GM12878 (cell line): ENCODE data around the gene FHL1. TPM values are rescaled to one million over a fixed set of nuclear protein-coding genes. Genes with fewer than 3 reads are reported as not detected.

ENCODE experiments used
- ATAC-seq: fragments of 200-7000 bp; cut with Tn5 transposase; 3 replicates; pipeline ENCODE4 v1.9.1; 2020; ENCODE audit warnings: mild to moderate bottlenecking, moderate library complexity
- BruUV-seq: library from RNA; stranded (reverse); fragments of 400-500 nt; replicated peaks from 2 replicates; lab custom pipeline; 2021; lab: Mats Ljungman, UMichigan
- CTCF ChIA-PET: fragments of 300-600 bp; sonication (Branson Sonifier 250); formaldehyde crosslinking; extraction: SDS; loops from one replicate; lab custom pipeline; 2021; ENCODE audit warnings: inconsistent platforms; lab: Yijun Ruan, JAX
- POLR2A ChIA-PET: fragments of 350-600 bp; formaldehyde crosslinking; extraction: SDS; loops from one replicate; lab custom pipeline; 2021; ENCODE audit warnings: inconsistent platforms; lab: Charles Lee
- RAD21 ChIA-PET: fragments of 300-600 bp; sonication (Branson Sonifier 250); formaldehyde crosslinking; loops from one replicate; lab custom pipeline; 2023; ENCODE audit warnings: antibody characterized with exemption; ENCODE audit not compliant: unreplicated experiment; lab: Charles Lee
- SMC1A ChIA-PET: fragments of 300-600 bp; sonication (Branson Sonifier 250); formaldehyde crosslinking; loops from one replicate; lab custom pipeline; 2023; ENCODE audit not compliant: unreplicated experiment, uncharacterized antibody; lab: Charles Lee
- DNase-seq: peaks from one replicate; pipeline ENCODE4 v3.0.0-alpha.2; 2011; ENCODE audit warnings: low read depth, low spot score
- FAIRE-seq: peaks from 3 replicates; lab custom pipeline; 2011; peaks lifted over from hg19 to GRCh38; lab: Jason Lieb, UNC
- H2AFZ ChIP-seq: 2 replicates; pipeline ENCODE4 v1.6.0; 2011; ENCODE audit warnings: low read depth, low read length, control low read depth; ENCODE audit not compliant: control insufficient read depth
- H3K27ac ChIP-seq: 2 replicates; pipeline ENCODE4 v1.5.1; 2011; ENCODE audit warnings: control low read depth; ENCODE audit not compliant: control insufficient read depth, insufficient read depth
- H3K27me3 ChIP-seq, 2 experiments: replicated peaks in 1 of 2; 2 replicates each; pipeline versions ENCODE4 v1.6.0 to v1.6.1; 2011; ENCODE audit warnings: low read length in 1 of 2; ENCODE audit not compliant: control insufficient read depth in 2 of 2, insufficient read depth in 2 of 2
- H3K36me3 ChIP-seq, 2 experiments: 2 replicates each; pipeline ENCODE4 v1.5.1; 2011; ENCODE audit warnings: low read length in 1 of 2; ENCODE audit not compliant: control insufficient read depth in 2 of 2, insufficient read depth in 2 of 2
- H3K4me1 ChIP-seq: 2 replicates; pipeline ENCODE4 v1.6.1; 2011; ENCODE audit warnings: mild to moderate bottlenecking, low read length, moderate library complexity, mixed read lengths; ENCODE audit not compliant: control insufficient read depth, insufficient read depth
- H3K4me2 ChIP-seq: 2 replicates; pipeline ENCODE4 v1.6.0; 2011; ENCODE audit warnings: control low read depth; ENCODE audit not compliant: control insufficient read depth, insufficient read depth
- H3K4me3 ChIP-seq: fragments of 200-600 bp; sonication (generic); 2 replicates; pipeline ENCODE4 v1.5.1; 2016
- H3K79me2 ChIP-seq: 2 replicates; pipeline ENCODE4 v1.6.0; 2011; ENCODE audit warnings: low read length; ENCODE audit not compliant: control insufficient read depth, insufficient read depth
- H3K9ac ChIP-seq: 2 replicates; pipeline ENCODE4 v1.8.0; 2011; ENCODE audit warnings: low read length, control low read depth, mixed read lengths; ENCODE audit not compliant: control insufficient read depth, insufficient read depth
- H3K9me3 ChIP-seq: replicated peaks from 3 replicates; pipeline ENCODE4 v1.5.1; 2011; ENCODE audit warnings: mild to moderate bottlenecking, low read length; ENCODE audit not compliant: control insufficient read depth, insufficient read depth
- H4K20me1 ChIP-seq: 2 replicates; pipeline ENCODE4 v1.6.0; 2011; ENCODE audit not compliant: control insufficient read depth, insufficient read depth
- CBFB ChIP-seq: IDR thresholded peaks from 2 replicates; pipeline ENCODE4 v1.6.1; 2016; ENCODE audit warnings: antibody characterized with exemption, low read depth
- IKZF2 ChIP-seq, 2 experiments: fragments of 450-650 bp; IDR thresholded peaks; 2 replicates each; pipeline ENCODE4 v1.6.1; 2017; ENCODE audit warnings: mild to moderate bottlenecking in 2 of 2, moderate library complexity in 2 of 2
- IRF5 ChIP-seq: fragments of 450-650 bp; IDR thresholded peaks from 2 replicates; pipeline ENCODE4 v1.6.1; 2017; ENCODE audit warnings: borderline replicate concordance
- MAX ChIP-seq: IDR thresholded peaks from 2 replicates; pipeline ENCODE4 v1.6.1; 2012; ENCODE audit warnings: low read depth, low read length, improper control_type of control experiment
- NR2C2 ChIP-seq: IDR thresholded peaks from 2 replicates; pipeline ENCODE4 v1.6.1; 2011; ENCODE audit warnings: borderline replicate concordance, low read depth; ENCODE audit not compliant: control insufficient read depth, insufficient read length
- YY1 ChIP-seq: IDR thresholded peaks from 2 replicates; pipeline ENCODE4 v1.6.1; 2011; ENCODE audit warnings: low read depth, mild to moderate bottlenecking, low read length
- WGBS: methylation state at CpG from one replicate; pipeline ENCODE4 v1.1.6; 2016; ENCODE audit warnings: low lambda C conversion rate; ENCODE audit not compliant: insufficient replicate concordance, insufficient coverage; ENCODE audit errors: missing lambda C conversion rate; 5-methylcytosine and 5-hydroxymethylcytosine counted together
- in situ Hi-C: fragments of 300-500 bp; cut with MboI; formaldehyde crosslinking; loops from 9 replicates; pipeline ENCODE4 v1.14.3; 2018; ENCODE audit warnings: mixed read lengths
- intact Hi-C: fragments of 100-400 bp; cut with micrococcal nuclease; formaldehyde crosslinking; loops from one replicate; pipeline ENCODE4 v1.14.2; 2022; ENCODE audit not compliant: unreplicated experiment
- polyA plus RNA-seq, 11 experiments: library from polyadenylated mRNA; depleted of rRNA in 4 of 11; unstranded in 6 of 11; stranded (reverse) in 5 of 11; fragments of >200 nt; fragmentation: Nextera tagmentation in 4 of 11; fragmentation: Illumina TruSeq in 1 of 11; extraction: Ambion mirVana in 4 of 11; extraction: Trizol in 1 of 11; gene quantifications; 1 replicate in 1 of 11; 2 replicates in 10 of 11; pipeline versions ENCODE4 v1.2.1 to v1.2.3, GENCODE V29; 2011 to 2016; ENCODE audit warnings: inconsistent platforms in 2 of 11, missing spikeins in 2 of 11, low read depth in 1 of 11
- total RNA-seq, 4 experiments: library from RNA; depleted of rRNA in 3 of 4; stranded (reverse); fragments of >200 nt in 3 of 4; fragmentation: Illumina TruSeq in 1 of 4; extraction: Trizol in 1 of 4; gene quantifications; 2 replicates each; pipeline versions ENCODE4 v1.2.1 to v1.2.3, GENCODE V29; 2013 to 2021
- TF ChIP-seq, protein P1 (sequence below): IDR thresholded peaks from 2 replicates; pipeline ENCODE4 v1.6.1; 2011; ENCODE audit warnings: borderline replicate concordance, low read depth, mild to moderate bottlenecking, moderate library complexity, mixed read lengths, low read length; ENCODE audit not compliant: insufficient read depth; ENCODE audit errors: extremely low read length

Gene FHL1
- total and polyA plus RNA-seq, 10 of the 15 experiments (the other 5 are each of a cell fraction or from before 2014, with no cell fraction given), result 0.13 to 0.59 (median 0.34) TPM; not detected in 1

DNA sequence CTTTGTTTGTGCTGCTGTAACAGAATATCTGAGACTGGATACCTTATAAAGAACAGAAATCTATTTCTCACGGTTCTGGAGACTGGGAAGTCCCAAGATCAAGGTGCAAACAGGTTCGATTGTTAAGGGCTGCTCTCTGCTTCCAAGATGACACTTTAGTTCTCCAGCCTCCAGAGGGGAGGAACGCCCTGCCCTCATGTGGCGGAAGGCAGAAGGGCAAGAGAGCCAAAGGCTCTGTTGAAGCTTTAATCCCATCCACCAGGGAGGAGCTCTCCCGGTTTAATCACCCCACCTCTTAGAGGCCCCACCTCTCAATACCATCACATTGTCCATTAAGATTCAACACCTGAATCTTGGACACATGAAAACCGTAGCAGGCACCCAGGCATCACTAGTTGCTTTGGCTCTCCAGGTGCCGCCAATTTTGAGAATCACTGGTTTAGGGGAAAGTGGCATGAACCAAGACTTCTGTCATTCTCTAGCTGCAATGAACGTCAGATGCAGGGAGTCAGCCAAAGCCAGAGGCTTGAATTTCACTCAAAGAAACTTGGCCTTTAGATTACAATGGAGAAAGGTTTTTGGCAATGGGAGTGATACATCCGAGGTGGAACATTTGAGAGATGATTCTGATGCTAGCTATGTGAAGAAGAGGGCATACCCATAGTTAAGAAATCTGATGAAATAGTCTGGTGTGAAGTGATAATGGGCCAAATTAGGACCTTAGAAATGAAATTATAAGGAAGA lies 15.7 kb downstream of the FHL1 start (continued):
- TF ChIP-seq IRF5, result no peak
- no peak for TF ChIP-seq IKZF2 (IDR thresholded peaks at IDR 0.05)
- TF ChIP-seq NR2C2, result no peak
- 0 out of 2 replicates have a peak, but pooled peaks have one; percentile 35 for TF ChIP-seq YY1

DNA sequence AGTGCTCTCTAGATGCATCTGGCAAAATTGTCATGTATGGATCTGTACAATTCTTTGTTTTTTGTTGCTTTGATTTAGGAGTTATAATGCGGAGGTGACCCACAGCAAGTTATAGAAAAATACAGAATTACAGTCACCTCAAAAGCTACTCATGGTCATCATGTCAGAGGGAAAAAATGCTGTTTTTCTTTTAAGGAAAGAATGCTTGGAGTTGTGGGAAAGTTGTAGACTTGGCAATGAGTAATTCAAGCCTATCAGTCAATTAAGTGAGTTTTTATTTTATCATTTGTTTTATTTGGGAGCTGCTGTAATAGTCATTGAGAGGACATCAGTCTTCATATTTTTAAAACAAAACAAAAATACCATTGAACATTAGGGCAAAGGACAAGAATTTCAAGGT lies 16.4 kb downstream of the FHL1 start:
- in situ Hi-C loops (no loop called here), intact Hi-C loops (no loop called here)
- Histone ChIP-seq H3K79me2 (no peaks in the 10 kb centered on the region), H4K20me1 (no peaks in the 10 kb centered on the region), H3K9me3 (no peaks in the 10 kb centered on the region), H3K4me2 (no peak overlapping the region), H3K4me3 (no peak overlapping the region), H3K27ac (no peak overlapping the region), H2AFZ (no peak overlapping the region), H3K9ac (no peak overlapping the region), H3K27me3 (no peaks in the 10 kb centered on the region), H3K4me1 (no peaks in the 10 kb centered on the region), H3K36me3 (no peaks in the 10 kb centered on the region)
- ChIA-PET CTCF (interaction anchor here (0.9 to 3.6 kb wide), 10 partner anchors 9 to 531 kb away, joined by 3 to 68 read pairs (median 5); no protein-coding TSS in a partner anchor), SMC1A (interaction anchor here (0.9 to 3.0 kb wide), 3 partner anchors 105 to 138 kb away, joined by 4 to 42 read pairs (median 6); no protein-coding TSS in a partner anchor), RAD21 (interaction anchor here (1.1 to 2.6 kb wide), 3 partner anchors 135 to 531 kb away, joined by 3 to 37 read pairs (median 4); no protein-coding TSS in a partner anchor), POLR2A (interaction anchor here (0.8 to 1.3 kb wide), 2 partner anchors 9 to 135 kb away, joined by 3 to 5 read pairs; no protein-coding TSS in a partner anchor)
- FAIRE-seq, result no peak
- 89% methylated on average over 1 of the region's 1 CpG for WGBS
- TF ChIP-seq MAX (no peak), CBFB (no peak)
- TF ChIP-seq, protein P1, sequence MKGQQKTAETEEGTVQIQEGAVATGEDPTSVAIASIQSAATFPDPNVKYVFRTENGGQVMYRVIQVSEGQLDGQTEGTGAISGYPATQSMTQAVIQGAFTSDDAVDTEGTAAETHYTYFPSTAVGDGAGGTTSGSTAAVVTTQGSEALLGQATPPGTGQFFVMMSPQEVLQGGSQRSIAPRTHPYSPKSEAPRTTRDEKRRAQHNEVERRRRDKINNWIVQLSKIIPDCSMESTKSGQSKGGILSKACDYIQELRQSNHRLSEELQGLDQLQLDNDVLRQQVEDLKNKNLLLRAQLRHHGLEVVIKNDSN, result no peak
- no peak for DNase-seq
- ATAC-seq, result no peak
- BruUV-seq, result no TSS peak
